Mucosa of gallbladder (tissue), 1 donor: Measurements from ENCODE around the gene SCIN. TPM values are rescaled to one million over a fixed set of nuclear protein-coding genes. Genes with fewer than 3 reads are reported as not detected.
"Not testable (repeated sequence)": the region's sequence is repeated elsewhere in the genome, so short reads cannot be mapped to it uniquely, and the experiment has no call there.

Source experiments
- DNase-seq: peaks from one replicate; pipeline ENCODE4 v3.0.0-alpha.2; 2020; ENCODE audit warnings: low spot score
- total RNA-seq: library from RNA; stranded (reverse); gene quantifications from one replicate; pipeline ENCODE4 v1.2.1, GENCODE V29; 2021
- donor health status: DM: no; HTN: no; CAD: no.

The SCIN gene
- total RNA-seq, 1 donor from 2014 or later, result 10.6 TPM

DNA sequence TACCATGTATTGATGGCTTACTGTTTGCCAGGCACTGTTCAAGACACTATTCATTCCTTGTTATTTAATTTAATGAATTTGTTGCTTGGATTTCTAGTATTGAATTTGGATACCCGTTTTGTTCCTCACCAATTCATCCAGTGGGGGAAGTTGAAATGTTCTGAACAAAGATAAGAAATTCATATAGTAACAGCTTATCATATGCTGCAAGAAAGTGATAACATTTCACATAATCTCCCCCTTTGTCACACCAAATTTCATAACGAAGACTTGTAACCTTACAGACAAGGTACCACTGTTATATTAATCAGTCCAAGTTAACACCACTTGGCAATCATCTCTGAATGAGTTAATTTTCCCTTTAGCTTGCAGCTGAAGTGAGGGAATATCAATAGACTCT is 42.1 kb downstream of the SCIN start:
- no peak for DNase-seq

DNA sequence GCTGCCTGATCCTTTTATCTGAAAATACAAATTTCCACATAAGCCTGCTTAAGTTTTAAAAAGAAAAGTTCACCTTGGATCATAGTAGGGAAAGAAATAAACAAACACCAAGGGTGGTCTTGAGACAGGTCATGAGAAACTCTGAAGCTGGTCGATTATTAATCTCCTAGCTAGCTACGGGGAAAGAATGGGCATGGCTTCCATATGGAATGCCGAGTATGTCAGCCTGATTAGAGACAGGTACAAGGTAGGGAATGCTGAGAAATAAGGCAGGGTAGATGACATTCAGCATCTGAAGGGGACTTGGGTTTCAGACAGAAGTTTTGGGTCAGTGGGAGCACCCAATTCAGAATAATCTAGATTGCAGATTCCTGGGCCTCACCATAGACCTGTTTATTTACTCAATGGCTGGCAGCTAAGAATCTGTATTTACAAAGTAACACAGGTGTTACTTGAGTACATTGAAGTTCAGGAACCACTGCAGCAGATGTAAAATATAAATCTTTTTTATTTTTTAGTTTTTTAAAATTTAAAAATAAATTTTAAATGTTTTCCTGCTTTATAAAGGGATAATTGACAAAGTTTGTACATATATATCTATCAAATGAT is 49.0 kb downstream of the SCIN start:
- no peak for DNase-seq

DNA sequence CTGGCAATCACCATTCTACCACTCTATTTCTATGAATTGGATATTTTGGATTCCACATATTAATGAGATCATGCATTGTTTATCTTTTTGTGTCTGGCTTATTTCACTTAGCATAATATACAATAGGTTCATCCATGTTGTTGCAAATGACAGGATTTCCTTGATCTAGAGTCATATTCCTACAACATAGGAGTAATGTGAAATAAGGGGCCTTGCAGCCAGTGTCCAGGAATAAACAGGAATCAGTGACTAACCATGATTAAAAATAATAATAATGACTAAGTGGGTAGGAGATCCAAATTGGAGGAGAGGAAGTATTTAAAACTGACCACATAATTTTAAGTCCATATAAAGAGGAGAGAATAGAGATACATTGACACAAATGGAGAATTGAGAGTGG is 49.9 kb downstream of the SCIN start:
- DNase-seq, result no peak

- DNase-seq, result no peak
Measured at GRCh38 chr7:12623223-12623622, 52.7 kb downstream of the SCIN start.

GRCh38 chr7:12623885-12624498 is 53.5 kb downstream of the SCIN start:
- DNase-seq, result no peak

DNA sequence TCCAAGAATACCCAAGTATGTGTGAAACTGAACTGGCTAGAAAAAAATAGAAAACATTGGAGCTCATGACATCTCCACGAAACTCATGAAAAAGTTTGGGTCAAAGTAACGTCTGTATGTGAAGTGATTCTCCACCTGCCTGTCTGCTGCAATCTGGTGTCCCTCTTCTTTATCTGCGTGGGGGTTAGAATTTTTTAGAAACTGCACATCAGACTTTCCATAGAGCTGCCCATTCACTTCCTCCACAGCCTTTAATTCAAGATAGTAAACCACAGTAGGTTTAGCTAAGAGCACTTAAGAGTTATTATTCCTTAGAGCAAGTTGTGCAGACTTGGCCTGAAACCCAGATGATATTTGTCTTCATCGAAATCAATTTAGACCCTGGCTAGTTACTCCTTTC is 55.3 kb downstream of the SCIN start:
- no peak for DNase-seq

GRCh38 chr7:12629816-12630512 is 59.4 kb downstream of the SCIN start:
- DNase-seq, result no peak

GRCh38 chr7:12630513-12630819 is 59.9 kb downstream of the SCIN start:
- DNase-seq, result no peak

DNA sequence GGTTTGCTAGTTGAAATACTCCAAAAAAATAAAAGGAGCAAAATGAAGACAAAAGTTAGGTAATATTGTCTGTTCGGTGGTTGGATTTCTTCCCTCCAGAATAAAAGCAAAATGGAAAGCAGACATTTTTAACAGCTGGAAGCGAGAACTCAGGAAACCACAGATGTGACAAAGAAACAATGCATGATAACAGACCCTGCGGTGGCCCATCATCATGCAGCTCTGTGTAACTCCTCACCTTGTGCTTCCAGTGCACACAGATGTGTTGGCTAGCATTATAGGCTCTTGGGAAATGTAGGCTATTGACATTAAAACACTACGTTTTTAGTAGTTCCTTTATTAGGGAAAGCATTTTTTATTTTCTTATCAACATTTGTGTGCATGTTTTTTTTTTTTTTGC is 63.1 kb downstream of the SCIN start:
- DNase-seq, result no peak

- no peak for DNase-seq
Measured at GRCh38 chr7:12635830-12636229, 65.3 kb downstream of the SCIN start.

DNA sequence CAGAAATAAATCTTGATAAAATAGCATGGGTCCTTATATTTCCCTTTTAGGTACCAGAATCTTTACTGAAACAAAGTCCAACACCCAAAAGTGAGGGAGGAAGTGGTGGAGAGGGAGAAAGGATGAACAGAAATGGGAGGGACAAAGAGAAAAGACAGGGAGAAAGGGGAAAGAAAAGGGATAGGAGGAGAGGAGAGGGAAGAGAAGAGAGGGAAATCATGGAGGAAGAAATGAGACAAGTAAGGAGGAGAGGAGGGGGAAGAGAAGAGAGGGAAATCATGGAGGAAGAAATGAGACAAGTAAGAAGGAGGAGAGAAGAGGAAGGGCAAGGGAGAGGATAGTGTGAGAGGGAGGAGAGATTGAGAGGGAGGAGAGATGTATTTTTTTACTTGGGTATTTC is 66.8 kb downstream of the SCIN start:
- DNase-seq, result no peak

DNA sequence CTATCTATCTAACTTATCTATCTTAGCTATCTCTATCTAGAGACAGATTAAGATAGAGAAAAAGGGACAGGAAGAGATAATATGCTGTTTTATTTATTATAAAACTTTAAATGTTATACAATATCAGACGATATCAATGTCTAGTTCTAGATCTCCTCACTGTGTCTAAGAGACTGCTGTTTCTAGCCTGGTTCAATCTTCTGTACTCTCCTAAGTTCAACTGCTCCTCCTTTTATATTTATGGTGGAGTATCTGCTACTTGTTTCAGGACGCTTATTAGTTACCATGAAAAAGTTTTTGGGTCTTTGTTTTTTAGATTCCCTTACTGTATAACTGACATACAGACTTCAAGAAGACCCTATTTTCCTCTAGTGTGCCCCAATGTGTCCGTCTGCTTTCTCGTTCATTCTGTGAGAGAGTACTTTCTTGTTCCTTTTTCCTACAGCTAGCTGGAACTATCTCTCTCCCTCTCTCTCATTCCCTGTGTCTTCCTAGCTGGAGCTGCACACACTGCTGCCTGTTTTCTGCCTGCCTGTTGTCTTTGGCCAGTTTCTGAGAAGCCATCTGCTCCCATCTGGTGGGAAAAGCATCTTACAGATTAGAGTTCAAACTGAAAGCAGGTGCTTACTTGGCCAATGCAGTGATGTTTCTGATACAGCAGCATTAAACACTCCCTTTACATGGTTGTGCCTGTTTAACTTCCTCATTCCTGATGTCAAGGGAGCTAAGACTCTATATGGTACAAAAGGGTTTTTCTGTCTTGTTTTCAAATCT is 67.5 kb downstream of the SCIN start:
- DNase-seq, result no peak

- no peak for DNase-seq
Measured at GRCh38 chr7:12638851-12639456, 68.4 kb downstream of the SCIN start.

DNA sequence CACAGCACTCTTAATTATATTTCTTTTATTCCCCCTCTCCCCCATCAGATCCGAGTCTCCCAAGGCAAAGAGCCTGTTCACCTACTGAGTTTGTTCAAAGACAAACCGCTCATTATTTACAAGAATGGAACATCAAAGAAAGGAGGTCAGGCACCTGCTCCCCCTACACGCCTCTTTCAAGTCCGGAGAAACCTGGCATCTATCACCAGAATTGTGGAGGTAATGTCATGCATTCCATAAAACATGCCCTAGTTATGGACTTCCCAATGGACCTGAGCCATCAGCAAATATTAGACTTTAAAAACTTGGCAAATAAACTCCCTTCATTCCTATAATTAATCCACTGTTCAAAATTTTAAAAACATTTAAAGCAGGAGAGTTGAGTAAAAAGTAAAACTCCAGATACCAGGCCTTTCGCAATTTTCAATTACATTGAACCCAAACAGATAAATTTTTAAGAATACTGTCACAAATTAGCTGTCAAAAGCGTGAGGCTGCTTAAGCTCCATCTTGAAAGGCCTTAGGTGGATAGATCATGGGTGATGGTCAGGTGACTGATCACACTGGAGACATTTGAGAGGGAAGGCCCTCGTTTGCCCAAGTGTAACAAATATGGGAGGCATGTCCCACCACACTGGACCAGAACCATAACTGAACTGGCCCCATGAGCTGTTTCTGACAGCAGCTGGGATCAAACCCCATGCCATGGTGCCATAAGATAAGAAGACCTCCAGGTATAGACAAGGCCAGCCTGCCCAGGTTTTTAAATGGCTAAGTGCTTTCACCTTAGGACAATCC is 70.0 kb downstream of the SCIN start:
- no peak for DNase-seq

DNA sequence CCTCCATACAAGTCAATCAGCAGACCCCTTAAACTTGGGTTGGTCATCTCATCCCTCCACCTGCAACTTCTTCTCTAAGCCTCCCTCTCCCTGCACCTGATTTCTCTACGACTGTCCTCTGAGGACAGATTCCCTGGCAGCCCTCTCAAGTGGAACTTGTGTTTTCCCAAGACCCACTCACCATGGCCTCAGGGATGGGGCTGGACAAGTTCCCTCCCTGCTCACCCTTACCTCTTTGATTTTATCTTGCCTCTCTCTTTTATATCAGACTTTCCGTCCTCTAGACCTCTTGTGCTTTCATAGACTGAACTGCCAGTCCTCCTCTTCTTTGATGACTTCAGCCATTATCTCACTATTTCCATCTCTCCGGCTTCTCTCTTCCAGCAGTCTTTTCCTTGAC is 70.7 kb downstream of the SCIN start:
- DNase-seq, result no peak

GRCh38 chr7:12642508-12642907 is 72.0 kb downstream of the SCIN start:
- no peak for DNase-seq

DNA sequence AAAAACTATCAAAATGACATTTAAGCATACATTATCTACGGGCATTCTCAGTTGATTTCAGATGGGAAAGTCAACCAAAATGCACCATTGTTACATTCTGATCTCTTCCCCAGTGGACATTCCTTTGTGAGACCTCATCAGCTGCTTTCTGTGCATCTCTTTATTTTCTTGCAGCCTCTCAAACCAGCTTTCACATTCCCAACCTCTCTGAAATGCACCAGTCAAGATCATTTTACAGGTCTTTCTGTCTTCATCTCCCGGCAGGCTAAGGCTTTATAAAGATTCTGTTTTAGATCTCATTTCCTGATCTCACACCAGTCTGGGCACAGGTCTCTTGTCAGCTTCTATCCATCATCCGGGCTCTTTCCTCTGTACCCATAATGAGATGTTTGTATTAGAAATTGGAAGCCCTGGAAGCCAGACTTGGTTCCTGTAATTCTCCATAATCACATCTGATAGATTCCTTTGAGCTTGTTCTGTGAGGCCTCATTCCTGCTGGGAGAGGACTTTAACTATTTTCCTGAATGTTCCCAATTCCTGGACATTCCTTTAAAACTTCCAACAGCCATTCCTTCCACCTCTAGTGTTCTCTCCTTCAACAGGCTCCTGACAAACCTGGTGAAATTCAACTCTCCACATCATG is 72.6 kb downstream of the SCIN start:
- DNase-seq, result no peak

- no peak for DNase-seq
Measured at GRCh38 chr7:12643644-12644043, 73.1 kb downstream of the SCIN start.

- not testable (repeated sequence) for DNase-seq
Measured at GRCh38 chr7:12645212-12645611, 74.7 kb downstream of the SCIN start.

GRCh38 chr7:12646139-12646538 is 75.6 kb downstream of the SCIN start:
- DNase-seq, result no peak
